Measurements from ENCODE around the gene HMX1.

DNA sequence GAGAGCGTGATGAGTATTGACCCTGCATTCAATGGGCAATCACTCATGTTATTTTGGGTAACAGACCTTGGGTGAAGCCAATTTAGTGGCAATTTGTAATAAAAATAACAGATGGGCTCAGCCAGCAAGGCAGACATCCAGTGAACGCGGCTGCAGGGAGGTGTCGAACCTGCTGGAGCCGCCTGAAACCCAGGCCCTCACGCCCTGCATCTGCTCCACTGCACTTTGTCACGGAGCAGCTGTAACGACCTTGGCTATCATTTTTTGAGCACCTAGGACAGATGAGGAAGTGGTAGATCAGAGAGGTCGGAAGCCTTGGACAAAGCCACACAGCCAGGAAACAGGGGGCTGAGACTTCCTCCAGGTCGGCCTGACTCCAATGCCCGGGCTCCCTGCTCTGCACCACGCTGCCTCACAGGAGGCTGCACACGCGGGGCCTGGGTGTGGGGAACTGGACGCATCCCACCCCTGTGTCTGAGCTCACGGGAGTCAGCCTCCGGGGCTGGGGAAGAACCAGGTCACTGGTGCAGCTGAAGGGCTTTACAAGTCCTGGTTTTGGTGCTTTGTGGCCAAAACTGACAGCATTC, 19.4 kb downstream of the HMX1 start:
- TF ChIP-seq, protein P1, sequence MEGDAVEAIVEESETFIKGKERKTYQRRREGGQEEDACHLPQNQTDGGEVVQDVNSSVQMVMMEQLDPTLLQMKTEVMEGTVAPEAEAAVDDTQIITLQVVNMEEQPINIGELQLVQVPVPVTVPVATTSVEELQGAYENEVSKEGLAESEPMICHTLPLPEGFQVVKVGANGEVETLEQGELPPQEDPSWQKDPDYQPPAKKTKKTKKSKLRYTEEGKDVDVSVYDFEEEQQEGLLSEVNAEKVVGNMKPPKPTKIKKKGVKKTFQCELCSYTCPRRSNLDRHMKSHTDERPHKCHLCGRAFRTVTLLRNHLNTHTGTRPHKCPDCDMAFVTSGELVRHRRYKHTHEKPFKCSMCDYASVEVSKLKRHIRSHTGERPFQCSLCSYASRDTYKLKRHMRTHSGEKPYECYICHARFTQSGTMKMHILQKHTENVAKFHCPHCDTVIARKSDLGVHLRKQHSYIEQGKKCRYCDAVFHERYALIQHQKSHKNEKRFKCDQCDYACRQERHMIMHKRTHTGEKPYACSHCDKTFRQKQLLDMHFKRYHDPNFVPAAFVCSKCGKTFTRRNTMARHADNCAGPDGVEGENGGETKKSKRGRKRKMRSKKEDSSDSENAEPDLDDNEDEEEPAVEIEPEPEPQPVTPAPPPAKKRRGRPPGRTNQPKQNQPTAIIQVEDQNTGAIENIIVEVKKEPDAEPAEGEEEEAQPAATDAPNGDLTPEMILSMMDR (conservative IDR thresholded peaks at IDR 0.05; ENCODE audit: low read length) = no peak
- no peak for TF ChIP-seq EZH2phosphoT487 (IDR thresholded peaks at IDR 0.05; ENCODE audit: borderline replicate concordance, low read depth, low read length)
